ENCODE results near the gene INPP5A.

GRCh38 chr10:132614431-132615340, 77.1 kb downstream of the INPP5A start:
- TF ChIP-seq CTCF (IDR thresholded peaks at IDR 0.05): no peak
- no peak for TF ChIP-seq POLR2AphosphoS5 (IDR thresholded peaks at IDR 0.05)

Measured in transverse colon (tissue), 4 donors.